Mesenchymal stem cell (in vitro differentiated cells and primary cell): ENCODE measurements around the gene OR13C4. TPM values are rescaled to one million over a fixed set of nuclear protein-coding genes. Genes with fewer than 3 reads are reported as not detected.

ENCODE experiments used
- DNase-seq: peaks from one replicate; pipeline ENCODE4 v3.0.0-alpha.2; 2013
- H2AFZ ChIP-seq: one replicate; pipeline ENCODE4 v1.6.1; 2013; ENCODE audit warnings: low read depth, mild to moderate bottlenecking, control low read depth, inconsistent platforms, low read length, moderate library complexity
- H2AK5ac ChIP-seq: 2 replicates; pipeline ENCODE4 v1.6.1; 2013; ENCODE audit warnings: low read length, moderate library complexity, mild to moderate bottlenecking, inconsistent platforms; ENCODE audit not compliant: severe bottlenecking
- H2BK120ac ChIP-seq: one replicate; pipeline ENCODE4 v1.6.1; 2013; ENCODE audit warnings: low read depth, mild to moderate bottlenecking, inconsistent platforms, low read length, moderate library complexity
- H2BK12ac ChIP-seq, 2 experiments: one replicate each; pipeline ENCODE4 v1.6.1; 2013; ENCODE audit warnings: inconsistent platforms in 2 of 2, low read length in 2 of 2, mild to moderate bottlenecking in 2 of 2, moderate library complexity in 2 of 2, control low read depth in 1 of 2
- H2BK15ac ChIP-seq: one replicate; pipeline ENCODE4 v1.6.1; 2013; ENCODE audit warnings: mild to moderate bottlenecking, low read depth, inconsistent platforms; ENCODE audit not compliant: poor library complexity, severe bottlenecking
- H2BK5ac ChIP-seq: 2 replicates; pipeline ENCODE4 v1.6.1; 2013; ENCODE audit warnings: low read depth, mild to moderate bottlenecking, low read length, control low read depth, inconsistent platforms; ENCODE audit not compliant: poor library complexity, severe bottlenecking
- H3K14ac ChIP-seq, 2 experiments: one replicate each; pipeline ENCODE4 v1.6.1; 2013; ENCODE audit warnings: inconsistent platforms in 2 of 2, low read length in 2 of 2, control low read depth in 1 of 2, mild to moderate bottlenecking in 1 of 2, moderate library complexity in 1 of 2
- H3K18ac ChIP-seq, 2 experiments: one replicate each; pipeline ENCODE4 v1.6.1; 2013; ENCODE audit warnings: inconsistent platforms in 2 of 2, low read length in 2 of 2, control low read depth in 1 of 2, low read depth in 1 of 2, mild to moderate bottlenecking in 1 of 2
- H3K23ac ChIP-seq, 2 experiments: one replicate each; pipeline ENCODE4 v1.6.1; 2013; ENCODE audit warnings: inconsistent platforms in 2 of 2, low read length in 2 of 2, mild to moderate bottlenecking in 2 of 2, moderate library complexity in 2 of 2, control low read depth in 1 of 2
- H3K27ac ChIP-seq: 2 replicates; pipeline ENCODE4 v1.5.1; 2013; ENCODE audit warnings: mild to moderate bottlenecking, moderate library complexity, low read length, control low read depth, inconsistent platforms; ENCODE audit not compliant: poor library complexity, severe bottlenecking
- H3K27me3 ChIP-seq, 2 experiments: 2 replicates each; pipeline versions ENCODE4 v1.6.1 to v1.7.0; 2013; ENCODE audit warnings: low read length in 2 of 2, mild to moderate bottlenecking in 2 of 2, moderate library complexity in 2 of 2, control low read depth in 1 of 2, inconsistent platforms in 1 of 2; ENCODE audit not compliant: control insufficient read depth in 1 of 2, insufficient read depth in 1 of 2
- H3K36me3 ChIP-seq, 2 experiments: 2 replicates each; pipeline versions ENCODE4 v1.6.1 to v1.7.0; 2013; ENCODE audit warnings: low read length in 2 of 2, control low read depth in 1 of 2, inconsistent platforms in 1 of 2, low read depth in 1 of 2, mild to moderate bottlenecking in 1 of 2; ENCODE audit not compliant: insufficient read depth in 2 of 2, control insufficient read depth in 1 of 2
- H3K4ac ChIP-seq, 2 experiments: one replicate each; pipeline ENCODE4 v1.6.1; 2013; ENCODE audit warnings: inconsistent platforms in 2 of 2, low read length in 2 of 2, mild to moderate bottlenecking in 2 of 2, moderate library complexity in 2 of 2, control low read depth in 1 of 2, low read depth in 1 of 2
- H3K4me1 ChIP-seq: 2 replicates; pipeline ENCODE4 v1.6.1; 2013; ENCODE audit warnings: low read depth, low read length, control low read depth; ENCODE audit not compliant: control insufficient read depth, insufficient read depth
- H3K4me2 ChIP-seq: 2 replicates; pipeline ENCODE4 v1.6.1; 2013; ENCODE audit warnings: low read length, mild to moderate bottlenecking, inconsistent platforms; ENCODE audit not compliant: poor library complexity, severe bottlenecking
- H3K4me3 ChIP-seq, 2 experiments: 2 replicates each; pipeline versions ENCODE4 v1.5.1 to v1.7.0; 2013; ENCODE audit warnings: low read length in 2 of 2, mild to moderate bottlenecking in 2 of 2, control low read depth in 1 of 2, low read depth in 1 of 2; ENCODE audit not compliant: insufficient read depth in 1 of 2
- H3K79me1 ChIP-seq: replicated peaks from 2 replicates; pipeline ENCODE4 v1.6.1; 2013; ENCODE audit warnings: mild to moderate bottlenecking, control low read depth, low read length, inconsistent platforms; ENCODE audit not compliant: poor library complexity, severe bottlenecking
- H3K9ac ChIP-seq: 2 replicates; pipeline ENCODE4 v1.7.0; 2013; ENCODE audit warnings: mild to moderate bottlenecking, low read length, moderate library complexity
- H3K9me3 ChIP-seq: 2 replicates; pipeline ENCODE4 v1.7.0; 2013; ENCODE audit warnings: mild to moderate bottlenecking, low read length; ENCODE audit not compliant: control insufficient read depth
- H4K8ac ChIP-seq: one replicate; pipeline ENCODE4 v1.6.1; 2013; ENCODE audit warnings: inconsistent platforms, mild to moderate bottlenecking, low read length, moderate library complexity
- H4K91ac ChIP-seq: one replicate; pipeline ENCODE4 v1.6.1; 2013; ENCODE audit warnings: mild to moderate bottlenecking, low read length, inconsistent platforms
- WGBS: methylation state at CpG from one replicate; pipeline ENCODE4 v1.1.7; 2013; ENCODE audit warnings: mixed read lengths; 5-methylcytosine and 5-hydroxymethylcytosine counted together
- polyA plus RNA-seq, 2 experiments: library from polyadenylated mRNA; stranded (reverse); fragments of 200-250 nt; gene quantifications; one replicate each; pipeline ENCODE4 v1.2.3, GENCODE V29; 2013

The OR13C4 gene
- polyA plus RNA-seq (2013, experiment 1 of 2), result not detected
- polyA plus RNA-seq (2013, experiment 2 of 2), result not detected

DNA sequence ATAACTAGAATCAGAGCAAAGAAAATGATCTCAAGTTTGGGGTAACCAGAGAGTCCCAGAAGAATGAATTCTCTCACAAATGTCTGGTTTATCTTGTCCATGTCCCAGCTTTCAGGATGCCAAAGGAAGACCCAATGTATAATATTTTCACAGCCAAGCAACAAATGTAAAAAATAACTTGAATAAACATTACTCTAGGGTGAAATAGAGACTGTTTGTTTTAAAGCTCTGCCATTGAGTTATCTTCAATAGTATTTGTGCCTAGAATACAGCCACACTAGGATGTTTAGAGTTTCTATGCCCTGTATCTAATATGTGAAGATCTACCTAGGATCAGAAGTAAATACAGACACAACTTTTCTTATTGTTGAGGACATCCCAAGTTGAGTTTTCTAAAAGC, at the start of gene OR13C4:
OR13C4 (minus strand) TSS at position 101 of the 400 bp plus-strand sequence; CDS start at position 101, 0 bp downstream.
- no peak within 1 kb of the TSS for H4K8ac ChIP-seq
- DNase-seq, result no peak
- H2BK15ac ChIP-seq, result no peak within 1 kb of the TSS
- no peaks in the 10 kb centered on the region for H3K36me3 ChIP-seq
- H2BK5ac ChIP-seq, result no peak within 1 kb of the TSS
- no peak within 1 kb of the TSS for H4K91ac ChIP-seq
- H2AK5ac ChIP-seq, result no peak within 1 kb of the TSS
- no peak within 1 kb of the TSS for H2BK12ac ChIP-seq
- H3K14ac ChIP-seq, result no peak within 1 kb of the TSS
- no peak within 1 kb of the TSS for H3K27ac ChIP-seq
- H2BK120ac ChIP-seq, result no peak within 1 kb of the TSS
- no peak within 1 kb of the TSS for H3K4ac ChIP-seq
- no peaks in the 10 kb centered on the region for H3K27me3 ChIP-seq
- no peaks in the 10 kb centered on the region for H3K79me1 ChIP-seq
- no peak within 1 kb of the TSS for H3K4me3 ChIP-seq
- no peak within 1 kb of the TSS for H3K4me2 ChIP-seq
- no peaks in the 10 kb centered on the region for H3K9me3 ChIP-seq
- H3K23ac ChIP-seq, result no peak within 1 kb of the TSS
- H3K9ac ChIP-seq, result no peak within 1 kb of the TSS
- no peaks in the 10 kb centered on the region for H3K4me1 ChIP-seq
- no peak within 1 kb of the TSS for H2AFZ ChIP-seq
- H3K18ac ChIP-seq, result no peak within 1 kb of the TSS

- no peak overlapping the region for H3K9ac ChIP-seq
- no peak overlapping the region for H3K18ac ChIP-seq
- no peak overlapping the region for H3K23ac ChIP-seq
- H2BK120ac ChIP-seq, result no peak overlapping the region
- H3K4me1 ChIP-seq, result no peaks in the 10 kb centered on the region
- no peak overlapping the region for H4K91ac ChIP-seq
- no peak overlapping the region for H2AK5ac ChIP-seq
- no peak overlapping the region for H4K8ac ChIP-seq
- no peak overlapping the region for H2AFZ ChIP-seq
- no peak overlapping the region for H2BK15ac ChIP-seq
- H2BK5ac ChIP-seq, result no peak overlapping the region
- no peaks in the 10 kb centered on the region for H3K36me3 ChIP-seq
- no peak overlapping the region for H3K4me3 ChIP-seq
- no peak overlapping the region for H3K27ac ChIP-seq
- no peaks in the 10 kb centered on the region for H3K27me3 ChIP-seq
- DNase-seq, result no peak
- H3K9me3 ChIP-seq, result peaks cover 33% of the 10 kb centered on the region
- no peak overlapping the region for H2BK12ac ChIP-seq
- no peak overlapping the region for H3K14ac ChIP-seq
- H3K4ac ChIP-seq, result no peak overlapping the region
- WGBS, result 65% methylated on average over 1 of the region's 2 CpGs
- no peak overlapping the region for H3K4me2 ChIP-seq
- no peaks in the 10 kb centered on the region for H3K79me1 ChIP-seq
These were observed 48.4 kb upstream of the OR13C4 start for GRCh38 chr9:104575456-104575855.

- no CpG with 5 or more reads among the region's 1 CpG for WGBS
- Histone ChIP-seq H4K91ac (no peak overlapping the region), H3K4me3 (no peak overlapping the region)
These were observed 45.6 kb upstream of the OR13C4 start for GRCh38 chr9:104572612-104573011.

DNA sequence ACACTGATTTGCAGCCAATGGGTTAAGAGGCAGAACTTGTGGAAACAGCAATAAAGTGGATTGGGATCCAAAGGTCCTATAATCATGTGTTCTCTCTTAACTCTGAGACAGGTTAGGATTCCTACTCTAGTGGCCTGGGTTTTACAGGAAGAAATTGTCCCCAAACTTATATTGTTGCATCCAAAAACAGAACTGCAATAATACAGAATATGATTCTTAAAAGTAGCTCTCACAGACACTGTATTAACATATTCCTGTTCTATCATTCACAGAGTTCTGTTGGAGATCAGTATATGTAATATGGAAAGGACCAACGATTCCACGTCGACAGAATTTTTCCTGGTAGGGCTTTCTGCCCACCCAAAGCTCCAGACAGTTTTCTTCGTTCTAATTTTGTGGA, 41.9 kb upstream of the OR13C4 start, which contains the start of gene OR13C8:
OR13C8 (plus strand) TSS at position 301 of the 400 bp plus-strand sequence; CDS start at position 301, 0 bp downstream.
- Histone ChIP-seq H3K14ac (no peak within 1 kb of the TSS), H3K4me2 (no peak within 1 kb of the TSS), H3K27ac (no peak within 1 kb of the TSS), H3K27me3 (no peaks in the 10 kb centered on the region), H2BK120ac (no peak within 1 kb of the TSS), H3K9me3 (peaks cover 35% of the 10 kb centered on the region), H4K91ac (no peak within 1 kb of the TSS), H3K79me1 (no peaks in the 10 kb centered on the region), H3K36me3 (no peaks in the 10 kb centered on the region), H3K4ac (no peak within 1 kb of the TSS), H3K4me1 (no peaks in the 10 kb centered on the region), H2AFZ (no peak within 1 kb of the TSS), H2BK12ac (no peak within 1 kb of the TSS), H3K18ac (no peak within 1 kb of the TSS), H2AK5ac (no peak within 1 kb of the TSS), H3K23ac (no peak within 1 kb of the TSS), H4K8ac (no peak within 1 kb of the TSS), H3K9ac (no peak within 1 kb of the TSS), H3K4me3 (no peak within 1 kb of the TSS), H2BK5ac (no peak within 1 kb of the TSS), H2BK15ac (no peak within 1 kb of the TSS)
- DNase-seq, result no peak
- WGBS, result 96% methylated on average over 4 of the region's 4 CpGs

More at GRCh38 chr9:104572612-104573011, 45.6 kb upstream of the OR13C4 start:
- Histone ChIP-seq H3K27ac (no peak overlapping the region), H3K9ac (no peak overlapping the region), H2BK5ac (no peak overlapping the region), H3K14ac (no peak overlapping the region), H3K4me2 (no peak overlapping the region), H3K4me1 (no peaks in the 10 kb centered on the region), H4K8ac (no peak overlapping the region), H3K18ac (no peak overlapping the region), H2BK12ac (no peak overlapping the region), H3K9me3 (peaks cover 39% of the 10 kb centered on the region), H2BK15ac (no peak overlapping the region), H3K36me3 (no peaks in the 10 kb centered on the region), H2AK5ac (no peak overlapping the region), H2AFZ (no peak overlapping the region), H3K27me3 (no peaks in the 10 kb centered on the region), H3K23ac (no peak overlapping the region), H3K4ac (no peak overlapping the region), H2BK120ac (no peak overlapping the region), H3K79me1 (no peaks in the 10 kb centered on the region)
- no peak for DNase-seq
